ENCODE measurements around the gene FCRL3. TPM values are rescaled to one million over a fixed set of nuclear protein-coding genes. Genes with fewer than 3 reads are reported as not detected.

FCRL3 gene
- total and polyA plus RNA-seq, 12 donors, result 0.03 to 0.46 (median 0.08) TPM; not detected in 5

DNA sequence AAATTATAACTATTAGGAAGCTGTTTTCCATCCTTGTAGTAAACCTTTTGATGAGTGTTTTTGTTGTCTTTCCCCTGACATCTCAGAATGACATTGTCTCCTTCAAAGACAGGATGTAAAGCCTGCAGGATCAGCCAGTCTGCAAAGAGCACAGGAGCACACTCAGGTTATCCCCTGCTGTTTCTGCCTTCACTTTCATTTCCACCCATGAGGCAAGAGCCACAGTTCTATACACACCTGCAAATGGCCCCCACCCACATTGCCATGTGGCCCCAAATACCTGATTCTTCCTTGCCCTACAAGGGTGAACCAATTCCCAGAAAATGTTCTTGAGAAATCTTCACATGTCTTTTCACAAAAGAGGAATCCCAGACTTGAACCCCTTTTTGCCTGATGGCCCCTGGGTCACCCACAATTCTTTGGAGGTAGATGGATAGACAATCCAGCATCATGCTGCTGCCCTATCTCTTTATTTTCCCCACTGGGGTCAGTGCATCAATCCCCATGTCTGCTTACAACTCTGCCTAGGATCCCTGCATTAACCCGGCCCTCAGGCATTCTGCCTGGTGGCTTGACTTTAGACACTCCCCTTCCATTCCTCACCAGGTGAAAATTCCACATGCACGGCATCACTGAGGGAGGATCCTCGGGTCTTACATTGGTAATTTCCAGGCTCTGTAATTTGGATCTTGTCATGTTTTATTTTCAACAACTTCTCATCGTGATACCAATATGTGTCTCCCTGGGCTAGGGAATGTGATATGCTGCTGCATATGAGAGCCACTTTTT is 2.6 kb downstream of the FCRL3 start:
- Histone ChIP-seq H3K9me3 (replicated peaks in 1 of 3) (no peaks in the 10 kb centered on the region), H3K4me1 (replicated peaks in 1 of 2) (no peaks in the 10 kb centered on the region), H3K27me3 (peaks cover 9% of the 10 kb centered on the region), H3K27ac (no peak overlapping the region), H3K4me3 (no peak overlapping the region), H3K36me3 (replicated peaks in 1 of 2) (no peaks in the 10 kb centered on the region)
- no peak for DNase-seq
- TF ChIP-seq POLR2A (IDR thresholded peaks at IDR 0.05), result no peak
- TF ChIP-seq CTCF (IDR thresholded peaks at IDR 0.05), result no peak
- intact Hi-C loops (cut with DNase I), result no loop called here
- WGBS, 4 donors, result 69 to 80% (median 73%) methylated on average over 4 of the region's 4 CpGs

GRCh38 chr1:157696966-157697628 is 3.5 kb downstream of the FCRL3 start:
- 31 to 46% (median 37%) methylated on average over 3 to 4 of the region's 4 CpGs for WGBS, 4 donors

DNA sequence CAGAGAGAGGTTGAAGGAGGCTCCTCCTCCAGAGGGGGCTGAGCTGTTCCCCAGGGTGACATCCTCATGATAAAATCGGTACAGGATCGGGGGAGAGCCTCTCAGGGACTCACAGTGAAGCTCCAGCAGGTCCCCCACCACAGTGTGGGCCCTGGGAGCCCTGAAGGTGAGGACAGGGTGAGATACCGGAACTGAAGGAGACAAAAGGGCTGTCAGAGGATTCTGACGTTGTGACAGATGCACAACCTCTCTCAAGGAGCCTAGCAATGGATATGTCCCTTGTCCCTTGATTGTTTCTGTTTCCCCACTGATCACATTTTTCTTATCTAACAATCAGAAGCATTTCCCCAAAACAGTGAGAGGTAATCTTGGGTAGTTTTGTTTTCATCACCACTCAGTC is 5.2 kb downstream of the FCRL3 start:
- WGBS, 4 donors, result 55 to 73% (median 66%) methylated on average over 4 of the region's 4 CpGs
- no peaks in the 10 kb centered on the region for H3K27me3 ChIP-seq
- H3K9me3 ChIP-seq (replicated peaks in 1 of 3), result no peaks in the 10 kb centered on the region
- H3K36me3 ChIP-seq (replicated peaks in 1 of 2), result no peaks in the 10 kb centered on the region
- H3K27ac ChIP-seq, result no peak overlapping the region
- intact Hi-C loops (cut with DNase I), result no loop called here
- no peak for DNase-seq
- TF ChIP-seq CTCF (IDR thresholded peaks at IDR 0.05) (no peak), POLR2A (IDR thresholded peaks at IDR 0.05) (no peak)
- H3K4me1 ChIP-seq (replicated peaks in 1 of 2), result no peaks in the 10 kb centered on the region
- no peak overlapping the region for H3K4me3 ChIP-seq

More at GRCh38 chr1:157696966-157697628, 3.5 kb downstream of the FCRL3 start:
- no peak overlapping the region for H3K4me3 ChIP-seq
- H3K36me3 ChIP-seq (replicated peaks in 1 of 2), result no peaks in the 10 kb centered on the region
- no peak for DNase-seq
- intact Hi-C loops (cut with DNase I), result no loop called here
- TF ChIP-seq CTCF (IDR thresholded peaks at IDR 0.05) (no peak), POLR2A (IDR thresholded peaks at IDR 0.05) (no peak)
- H3K9me3 ChIP-seq (replicated peaks in 1 of 3), result no peaks in the 10 kb centered on the region
- no peak overlapping the region for H3K27ac ChIP-seq
- H3K27me3 ChIP-seq, result peaks cover 1% of the 10 kb centered on the region
- no peaks in the 10 kb centered on the region for H3K4me1 ChIP-seq (replicated peaks in 1 of 2)

- H3K36me3 ChIP-seq (replicated peaks in 1 of 2), result no peaks in the 10 kb centered on the region
- H3K27me3 ChIP-seq, result no peaks in the 10 kb centered on the region
- WGBS, 4 donors, result 35 to 39% (median 37%) methylated on average over 5 of the region's 5 CpGs
- H3K9me3 ChIP-seq (replicated peaks in 1 of 3), result no peaks in the 10 kb centered on the region
- intact Hi-C loops (cut with DNase I), result no loop called here
- TF ChIP-seq CTCF (IDR thresholded peaks at IDR 0.05) (peak; percentile 16 to 44 (median 30)), POLR2A (IDR thresholded peaks at IDR 0.05) (no peak)
- peak in 1 of 7 donors; percentile 4 for DNase-seq
- no peaks in the 10 kb centered on the region for H3K4me1 ChIP-seq (replicated peaks in 1 of 2)
- H3K27ac ChIP-seq, result no peak overlapping the region
- H3K4me3 ChIP-seq, result no peak overlapping the region
Measured at GRCh38 chr1:157691285-157691920, 9.2 kb downstream of the FCRL3 start.
